SW480 (cell line): ENCODE measurements around the gene COTL1.
"Not testable (repeated sequence)": the region's sequence is repeated elsewhere in the genome, so short reads cannot be mapped to it uniquely, and the experiment has no call there.

Experiments
- DNase-seq: peaks from one replicate; pipeline ENCODE4 v3.0.0-alpha.2; 2016; ENCODE audit warnings: low spot score

COTL1 gene

DNA sequence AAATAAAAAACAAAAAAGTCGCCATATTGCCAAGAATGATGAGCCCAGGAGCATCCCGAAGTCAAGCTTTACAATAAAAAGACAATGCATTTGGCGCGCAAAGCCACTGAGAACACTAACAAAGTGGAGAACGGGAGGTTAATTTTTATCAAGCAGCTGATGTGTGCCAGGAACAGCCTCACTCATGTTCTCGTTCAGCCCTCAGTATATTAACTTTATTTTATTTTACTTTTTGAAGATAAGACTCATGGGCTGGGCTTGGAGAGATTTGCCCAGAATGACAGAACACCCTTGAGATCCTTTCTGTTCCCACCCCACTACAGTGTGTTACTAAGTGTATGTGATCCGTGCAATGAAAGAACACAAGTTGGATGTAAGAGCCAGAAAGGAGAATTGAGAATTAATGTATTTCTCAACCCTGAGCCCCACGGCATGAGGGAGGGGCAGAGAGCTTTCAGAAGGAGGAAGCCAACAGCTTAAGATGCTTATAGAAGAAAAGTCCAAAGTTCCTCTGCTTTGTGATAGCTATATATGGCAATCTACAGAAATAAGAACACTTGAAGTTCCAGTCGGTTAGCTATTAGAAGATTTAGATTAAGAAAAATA, 48.4 kb downstream of the COTL1 start:
- no peak for DNase-seq

DNA sequence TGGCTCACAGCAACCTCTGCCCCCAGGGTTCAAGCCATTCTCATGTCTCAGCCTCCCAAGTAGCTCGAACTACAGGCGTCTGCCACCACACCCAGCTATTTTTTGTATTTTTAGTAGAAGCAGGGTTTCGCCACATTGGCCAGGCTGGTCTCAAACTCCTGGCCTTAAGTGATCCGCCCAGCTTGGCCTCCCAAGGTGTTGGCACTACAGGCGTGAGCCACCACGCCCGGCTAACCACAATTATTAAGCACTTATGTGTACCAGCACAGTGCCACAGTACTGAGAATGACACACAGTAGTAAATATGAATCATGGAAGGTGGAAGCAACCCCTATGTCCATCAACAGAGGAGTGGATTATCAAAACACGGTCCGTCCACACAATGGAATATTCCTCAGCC, 49.8 kb downstream of the COTL1 start:
- no peak for DNase-seq

GRCh38 chr16:84567286-84567962, 50.5 kb downstream of the COTL1 start:
- no peak for DNase-seq

- DNase-seq = no peak
Measured at GRCh38 chr16:84566545-84567257, 51.2 kb downstream of the COTL1 start.

GRCh38 chr16:84565669-84566495, 52.0 kb downstream of the COTL1 start:
- no peak for DNase-seq

GRCh38 chr16:84563786-84564420, 54.0 kb downstream of the COTL1 start:
- no peak for DNase-seq

DNA sequence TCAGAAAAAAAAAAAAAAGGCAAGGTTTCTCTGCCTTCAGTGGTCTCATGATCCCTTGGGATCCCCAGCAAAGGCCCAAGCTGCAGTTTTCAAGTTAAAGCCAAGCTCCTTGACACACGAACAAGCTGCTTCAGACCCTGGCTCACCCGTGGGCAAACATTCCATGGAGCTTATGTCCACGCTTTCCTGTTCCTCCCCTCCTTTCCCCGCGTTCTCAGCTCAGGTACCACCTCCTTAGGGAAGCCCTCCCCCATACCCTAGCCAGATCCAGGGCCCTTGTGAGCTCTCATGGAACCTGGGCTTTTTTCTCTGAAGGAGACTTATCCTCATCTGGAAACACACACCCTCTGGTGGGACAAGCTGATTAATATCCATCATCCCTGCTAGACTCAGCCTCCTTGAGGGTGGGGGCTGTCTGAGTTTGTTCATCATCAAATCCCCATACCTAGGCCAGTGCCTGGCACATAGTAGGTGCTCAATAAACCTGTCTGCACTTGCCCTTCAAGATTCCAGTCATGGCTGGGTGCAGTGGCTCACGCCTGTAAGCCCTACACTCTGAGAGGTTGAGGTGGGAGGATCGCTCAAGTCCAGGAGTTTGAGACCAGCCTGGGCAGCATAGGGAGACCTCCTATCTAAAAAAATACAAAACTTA, 54.7 kb downstream of the COTL1 start:
- no peak for DNase-seq

DNA sequence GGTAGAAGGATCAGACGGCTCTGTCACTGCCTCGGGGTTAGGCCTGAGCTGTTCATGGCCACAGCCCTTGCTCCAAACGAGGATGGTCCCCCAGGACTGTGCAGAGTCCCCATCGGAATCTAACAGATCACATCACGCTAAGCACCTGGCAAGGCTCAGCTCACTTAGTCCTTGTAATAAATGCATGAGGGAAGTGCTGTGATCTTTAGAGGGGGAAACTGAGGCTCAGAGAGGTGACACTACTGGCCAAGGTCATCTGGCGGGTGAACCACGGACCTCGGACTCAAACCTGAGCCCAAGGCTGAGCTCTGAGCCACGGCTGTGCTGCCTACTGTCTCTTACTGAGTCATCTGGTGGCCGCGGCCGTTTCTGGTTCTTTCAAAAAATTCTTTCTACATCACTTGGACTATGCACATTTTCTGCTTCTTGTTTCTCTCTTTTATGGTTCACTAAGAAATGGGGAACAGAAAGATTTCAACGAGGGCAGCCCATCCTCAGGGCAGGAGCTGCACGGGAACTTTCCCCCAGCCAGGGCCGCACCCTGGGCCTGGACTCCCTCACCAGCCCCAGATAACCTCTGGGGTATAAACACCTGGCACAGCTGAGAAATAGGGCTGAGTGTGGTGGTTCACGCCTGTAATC, 55.6 kb downstream of the COTL1 start:
- DNase-seq = no peak

DNA sequence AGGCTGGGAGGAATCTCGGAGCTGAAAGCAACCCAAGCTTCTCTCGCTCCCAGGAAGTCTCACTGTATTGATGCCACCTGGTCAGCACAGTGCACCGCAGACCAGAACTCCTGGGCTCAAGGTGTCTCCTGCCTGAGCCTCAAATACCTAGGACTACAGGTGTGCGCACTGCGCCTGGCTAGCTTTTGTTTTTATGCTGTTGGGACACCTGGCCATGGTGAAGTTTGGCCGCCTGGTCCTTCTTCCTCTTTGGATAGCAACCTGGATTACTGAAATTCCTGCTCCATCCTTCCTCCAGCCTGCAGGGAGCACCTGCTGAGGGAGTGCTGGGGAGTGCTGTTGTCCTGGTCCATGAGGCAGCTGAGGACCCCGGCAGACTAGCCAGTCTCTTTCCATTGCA, 56.6 kb downstream of the COTL1 start:
- DNase-seq = no peak

DNA sequence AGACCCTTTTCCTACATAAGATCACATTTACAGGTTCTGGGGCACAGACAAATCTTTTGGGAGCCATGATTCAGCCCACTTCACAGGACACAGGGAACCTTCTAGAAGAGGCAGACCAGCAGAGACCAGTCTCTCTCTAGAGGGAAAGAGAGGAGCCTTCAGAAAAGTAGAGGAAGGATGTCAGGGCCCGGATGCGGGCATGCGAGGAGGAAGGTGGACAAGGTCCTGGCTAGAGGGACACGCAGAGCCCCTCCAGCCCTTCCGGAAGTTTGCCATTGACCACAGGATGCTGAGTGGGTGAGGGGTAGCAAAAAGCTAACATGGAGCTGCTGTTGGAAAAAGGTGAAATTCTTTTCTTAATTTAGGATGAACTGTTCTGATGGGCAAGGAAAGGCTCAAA, 57.6 kb downstream of the COTL1 start:
- no peak for DNase-seq

- no peak for DNase-seq
Measured at GRCh38 chr16:84559311-84559932, 58.5 kb downstream of the COTL1 start.

DNA sequence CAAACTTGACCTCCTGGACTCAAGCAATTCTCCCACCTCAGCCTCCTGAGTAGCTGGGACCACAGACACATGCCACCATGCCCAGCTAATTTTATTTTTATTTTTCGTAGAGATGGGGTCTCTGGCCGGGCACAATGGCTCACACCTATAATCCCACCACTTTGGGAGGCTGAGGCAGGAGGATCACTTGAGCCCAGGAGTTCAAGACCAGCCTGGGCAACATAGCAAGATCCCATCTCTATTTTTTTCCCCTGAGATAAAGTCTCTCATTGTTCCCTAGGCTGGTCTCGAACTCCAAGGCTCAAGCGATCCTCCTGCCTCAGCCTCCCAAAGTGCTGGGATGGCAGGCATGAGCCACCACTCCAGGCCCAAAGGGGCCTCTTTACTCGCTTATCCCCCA, 59.0 kb downstream of the COTL1 start:
- not testable (repeated sequence) for DNase-seq

- DNase-seq = no peak
Measured at GRCh38 chr16:84557504-84557903, 60.4 kb downstream of the COTL1 start.

- DNase-seq = no peak
Measured at GRCh38 chr16:84557059-84557458, 60.8 kb downstream of the COTL1 start.

DNA sequence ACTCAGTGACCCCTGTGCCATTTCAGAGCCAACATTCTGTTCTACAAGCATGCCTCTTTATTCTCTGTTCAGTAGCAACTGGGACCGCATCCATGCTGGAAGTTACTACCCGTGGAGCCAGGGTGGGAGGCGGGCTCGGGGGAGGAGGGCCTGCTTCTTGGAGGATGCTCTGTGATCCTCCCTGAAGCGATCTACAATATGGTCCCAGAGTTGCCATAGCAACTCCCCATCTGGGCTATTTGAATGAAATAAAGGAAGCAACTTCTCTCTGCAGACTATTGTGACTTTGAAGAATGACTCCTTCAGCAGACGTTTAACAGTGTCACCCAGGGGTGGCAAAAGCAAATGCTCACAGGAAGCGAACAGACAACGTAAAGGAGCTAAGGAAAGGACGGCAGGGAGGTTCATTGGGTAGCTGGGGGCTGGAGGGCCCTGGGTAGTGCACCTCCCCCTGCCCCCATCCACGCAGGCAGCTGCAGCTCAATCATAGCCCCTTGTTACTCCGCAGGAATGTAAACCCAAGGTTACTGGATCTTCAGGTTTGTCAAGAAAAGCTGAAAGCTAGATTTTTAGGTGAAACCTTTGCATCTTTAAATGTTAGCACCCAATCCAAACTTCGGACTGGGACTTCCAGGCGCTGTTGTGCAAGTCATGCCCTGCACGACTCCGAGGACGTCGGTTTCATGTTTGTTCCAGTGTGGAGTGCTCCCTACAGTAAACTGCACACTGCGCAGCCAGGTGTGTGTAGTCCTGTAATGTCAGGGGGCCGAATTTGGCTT, 62.3 kb downstream of the COTL1 start:
- DNase-seq = no peak

GRCh38 chr16:84554627-84555328, 63.1 kb downstream of the COTL1 start:
- DNase-seq = no peak

DNA sequence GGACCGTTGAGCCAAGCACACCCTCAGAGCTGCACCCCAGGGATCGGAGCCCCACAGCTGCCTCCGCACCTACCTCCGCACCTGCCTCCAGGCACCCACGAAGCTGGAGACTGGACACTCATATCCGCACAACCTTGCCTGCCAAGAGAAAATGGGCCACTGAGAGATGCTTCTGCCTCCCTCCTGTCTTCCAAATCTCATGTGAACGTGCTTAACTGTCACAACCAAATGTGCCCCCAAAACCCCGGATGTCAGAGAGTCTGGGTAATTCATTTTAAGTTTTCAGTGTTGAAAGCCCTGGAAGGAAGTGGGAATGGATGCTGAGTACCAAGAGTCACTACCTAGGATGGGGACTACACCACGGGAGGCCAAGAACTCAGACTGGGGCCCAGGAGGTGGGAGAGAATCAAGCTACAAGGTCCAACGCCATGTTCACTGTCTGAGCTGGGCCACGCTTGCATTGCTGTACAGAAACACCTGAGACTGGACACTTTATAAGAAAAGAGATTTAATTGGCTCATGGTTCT, 63.9 kb downstream of the COTL1 start:
- no peak for DNase-seq

DNA sequence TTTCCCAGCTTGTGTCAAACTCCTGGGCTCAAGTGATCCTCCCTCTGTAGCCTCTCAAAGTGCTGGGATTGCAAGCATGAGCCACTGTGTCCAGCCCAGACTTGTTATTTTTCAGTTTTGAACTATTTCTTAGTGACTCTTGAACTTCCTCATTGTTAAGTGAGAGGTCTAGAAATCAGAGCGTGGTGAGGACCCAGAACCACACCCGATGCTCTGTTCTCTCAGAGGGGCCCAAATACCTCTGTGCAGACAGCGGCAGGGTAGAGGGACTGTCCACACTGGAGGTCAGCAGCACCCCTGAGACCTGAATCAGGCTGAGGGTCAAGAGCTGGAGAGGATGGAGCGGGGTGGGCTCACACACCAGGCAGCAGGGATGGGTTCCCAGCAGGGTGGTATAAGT, 65.7 kb downstream of the COTL1 start:
- DNase-seq = no peak

GRCh38 chr16:84550096-84550495, 67.8 kb downstream of the COTL1 start:
- no peak for DNase-seq
